Measurements from ENCODE around the gene C3orf20.

Gene C3orf20

GRCh38 chr3:14674841-14675240 is at the start of gene C3orf20:
TSS of gene C3orf20 (plus strand) at chr3:14675141. CDS start at chr3:14682714, 7,573 bp downstream.
- DNase-seq, result no peak

- DNase-seq, result no peak
Measured at GRCh38 chr3:14625443-14625842, 49.5 kb upstream of the C3orf20 start.

GRCh38 chr3:14627815-14628214 is 47.1 kb upstream of the C3orf20 start:
- DNase-seq, result no peak

GRCh38 chr3:14628406-14628805 is 46.5 kb upstream of the C3orf20 start:
- no peak for DNase-seq

GRCh38 chr3:14630404-14631100 is 44.4 kb upstream of the C3orf20 start:
- no peak for DNase-seq

DNA sequence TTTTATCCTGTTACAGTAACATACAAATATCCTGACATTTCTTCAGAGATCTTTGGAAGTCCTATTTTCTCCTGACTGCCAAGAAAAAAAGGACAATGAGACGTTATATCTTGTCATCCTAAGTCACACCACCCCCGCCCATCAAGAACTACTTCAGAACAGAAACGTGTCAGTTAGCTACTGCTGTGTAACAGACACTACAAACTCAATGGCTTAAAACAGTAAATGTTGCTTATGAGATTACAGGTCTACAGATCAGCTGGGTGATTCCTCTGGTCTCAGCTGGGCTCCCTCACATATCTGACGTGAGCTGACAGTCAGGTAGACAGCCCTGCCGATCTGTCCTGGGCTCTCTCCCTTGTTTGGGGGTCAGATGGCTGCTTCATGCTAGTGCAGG is 43.8 kb upstream of the C3orf20 start:
- no peak for DNase-seq

GRCh38 chr3:14631687-14632441 is 43.1 kb upstream of the C3orf20 start:
- no peak for DNase-seq

DNA sequence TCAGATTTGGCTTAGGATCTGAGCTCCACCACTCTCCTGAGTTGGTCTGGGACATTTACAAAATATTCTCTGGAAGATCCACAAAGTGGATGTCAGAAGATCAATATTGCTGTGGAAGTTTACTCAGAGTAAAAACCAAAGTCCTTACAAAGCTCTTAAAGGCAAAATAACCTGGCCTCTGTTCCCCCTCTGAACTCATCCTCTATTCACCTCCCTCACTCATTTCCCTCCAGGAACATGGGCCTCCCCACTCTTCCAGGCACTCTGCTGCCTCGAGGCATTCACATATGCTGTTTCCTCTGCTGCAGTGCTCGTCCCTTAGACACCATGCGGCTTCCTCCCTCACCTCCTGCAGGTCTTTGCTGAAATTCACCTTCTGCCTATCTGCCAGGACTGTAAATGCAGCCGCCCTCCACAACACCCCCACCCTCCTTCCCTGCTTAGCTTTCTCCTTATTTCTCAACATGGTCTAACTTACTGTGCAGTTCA is 42.5 kb upstream of the C3orf20 start:
- no peak for DNase-seq

DNA sequence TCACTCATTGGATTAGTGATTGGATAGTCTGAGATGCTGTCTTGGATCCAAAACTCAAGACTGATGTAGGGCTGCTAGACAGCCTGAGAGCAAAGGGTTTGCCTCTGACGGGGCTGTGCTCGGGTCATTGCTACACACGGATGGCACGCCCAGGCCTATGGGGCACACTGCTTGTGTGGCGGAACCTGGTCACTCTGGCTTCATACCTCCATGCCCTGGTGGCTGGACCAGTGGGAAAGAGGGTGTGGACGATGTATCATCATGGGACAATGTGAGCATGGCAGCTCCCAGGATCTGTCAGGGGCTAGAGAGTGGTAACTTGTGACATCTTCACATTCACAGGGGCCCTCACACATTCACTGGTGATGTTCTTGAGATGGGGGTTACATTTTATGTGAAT is 41.5 kb upstream of the C3orf20 start:
- DNase-seq, result no peak

- no peak for DNase-seq
Measured at GRCh38 chr3:14633819-14634424, 41.0 kb upstream of the C3orf20 start.

GRCh38 chr3:14634763-14635400 is 40.1 kb upstream of the C3orf20 start:
- no peak for DNase-seq

GRCh38 chr3:14636496-14637087 is 38.3 kb upstream of the C3orf20 start:
- no peak for DNase-seq

- DNase-seq, result no peak
Measured at GRCh38 chr3:14640157-14640562, 34.8 kb upstream of the C3orf20 start.

DNA sequence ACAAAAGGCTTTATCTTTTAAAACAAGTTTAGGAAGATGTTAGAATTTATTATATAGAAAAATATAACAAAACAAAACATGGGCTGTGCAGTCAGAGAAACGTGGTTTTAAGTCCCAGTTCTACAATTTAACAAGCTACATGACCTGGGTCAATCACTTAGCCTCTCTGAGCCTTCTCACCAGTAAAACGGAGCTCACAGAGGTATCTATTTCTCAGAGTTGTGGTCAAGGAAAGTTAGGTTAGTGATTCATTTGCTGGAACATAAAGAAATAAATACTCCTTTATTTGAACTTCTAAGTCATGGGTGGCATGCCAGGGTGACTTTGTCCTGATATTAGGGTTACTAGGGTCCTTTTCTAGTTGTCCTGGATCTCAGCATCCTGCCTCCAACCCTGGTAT is 34.2 kb upstream of the C3orf20 start:
- DNase-seq, result no peak

GRCh38 chr3:14641346-14641745 is 33.6 kb upstream of the C3orf20 start:
- DNase-seq, result no peak

DNA sequence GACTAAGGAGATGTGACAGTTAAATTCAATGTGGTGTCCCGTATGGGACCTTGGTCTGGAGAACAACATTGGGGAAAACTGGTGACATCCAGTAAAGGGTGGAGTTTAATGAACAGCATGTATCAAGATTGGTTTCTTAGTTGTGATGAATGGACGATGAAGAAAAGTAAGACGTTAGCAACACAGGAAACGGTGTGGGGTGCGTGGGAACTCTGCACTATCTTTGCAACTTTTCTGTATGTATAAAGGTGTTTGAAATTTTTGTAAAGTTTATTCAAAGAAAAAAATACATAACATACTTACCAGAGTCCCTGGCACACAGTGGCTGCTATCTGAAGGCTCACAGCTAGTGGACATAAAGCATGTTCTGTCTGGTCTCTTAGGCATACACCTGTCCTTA is 29.5 kb upstream of the C3orf20 start:
- no peak for DNase-seq

DNA sequence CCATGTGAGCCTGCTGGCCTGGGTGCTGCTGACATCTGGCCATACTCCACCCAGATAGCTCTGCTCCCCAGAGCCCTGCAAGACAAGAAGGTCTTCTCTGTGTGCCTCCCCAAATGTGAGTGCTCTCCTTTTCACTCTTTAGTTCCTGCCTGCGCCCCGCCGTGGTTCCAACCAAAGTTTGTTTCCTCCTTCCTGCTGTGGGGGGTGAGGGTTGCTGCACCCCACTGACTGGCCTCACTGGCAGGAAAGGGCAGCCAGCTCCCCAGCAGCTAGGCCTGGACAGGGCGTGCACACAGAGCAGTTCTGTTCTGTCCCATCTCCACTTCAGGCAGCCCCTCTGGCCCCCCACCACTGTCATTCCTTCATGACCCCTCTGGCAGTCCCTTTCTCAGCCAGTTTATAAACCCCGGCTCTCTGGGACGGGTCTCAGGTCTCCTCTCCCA is 28.8 kb upstream of the C3orf20 start:
- no peak for DNase-seq

GRCh38 chr3:14646589-14647413 is 28.1 kb upstream of the C3orf20 start:
- DNase-seq, result no peak

- no peak for DNase-seq
Measured at GRCh38 chr3:14647976-14648955, 26.7 kb upstream of the C3orf20 start.

DNA sequence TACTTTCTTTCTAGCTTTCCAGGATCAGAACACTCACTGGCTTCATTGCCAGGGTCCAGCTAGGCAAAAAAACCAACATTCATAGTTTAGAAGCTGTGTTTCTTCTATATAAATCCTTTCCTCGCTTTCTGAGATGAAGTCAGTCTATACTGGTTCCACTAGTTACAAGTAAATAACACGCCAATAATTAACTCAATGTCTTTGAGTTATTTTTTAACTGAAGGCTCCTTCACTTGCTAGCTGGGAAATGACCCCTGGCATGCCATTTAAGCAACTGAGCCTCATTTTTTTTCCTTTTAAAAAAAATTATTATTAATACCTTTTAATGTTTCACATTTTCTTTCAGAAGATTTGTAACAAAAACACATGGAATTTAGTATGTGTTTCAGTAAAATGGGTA is 25.5 kb upstream of the C3orf20 start:
- DNase-seq, result no peak
